Measurements from ENCODE around the gene CACNA1C.
A peak's percentile ranks its signal among the peaks of the same experiment; 100 is the strongest.

The CACNA1C gene

GRCh38 chr12:2351161-2351560 is 298.4 kb downstream of the CACNA1C start:
- no peak for DNase-seq

DNA sequence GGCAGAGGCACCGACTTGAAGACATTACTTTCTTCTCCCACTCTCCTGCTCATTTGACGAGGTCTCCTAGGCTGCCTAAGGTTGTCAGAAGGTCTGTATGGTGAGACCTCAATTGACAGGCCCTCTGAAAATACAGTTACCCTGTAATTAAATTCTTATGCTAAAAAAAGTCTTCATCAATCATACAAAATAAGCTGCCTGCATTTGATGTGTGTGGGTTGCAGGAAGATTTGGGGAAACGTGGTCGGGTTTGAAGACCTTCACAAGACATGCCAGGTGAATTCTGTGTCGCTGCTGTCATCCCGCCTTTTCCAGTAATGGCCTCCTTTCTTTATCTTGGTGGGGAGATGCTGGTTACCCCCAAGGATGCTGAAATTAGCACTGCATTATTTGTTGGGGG is 299.4 kb downstream of the CACNA1C start:
- no peak for DNase-seq

- DNase-seq = no peak
These were observed 300.5 kb downstream of the CACNA1C start for GRCh38 chr12:2353281-2353680.

GRCh38 chr12:2353691-2354090 is 300.9 kb downstream of the CACNA1C start:
- no peak for DNase-seq

GRCh38 chr12:2354151-2354991 is 301.6 kb downstream of the CACNA1C start:
- no peak for DNase-seq

GRCh38 chr12:2355198-2355597 is 302.4 kb downstream of the CACNA1C start:
- no peak for DNase-seq

DNA sequence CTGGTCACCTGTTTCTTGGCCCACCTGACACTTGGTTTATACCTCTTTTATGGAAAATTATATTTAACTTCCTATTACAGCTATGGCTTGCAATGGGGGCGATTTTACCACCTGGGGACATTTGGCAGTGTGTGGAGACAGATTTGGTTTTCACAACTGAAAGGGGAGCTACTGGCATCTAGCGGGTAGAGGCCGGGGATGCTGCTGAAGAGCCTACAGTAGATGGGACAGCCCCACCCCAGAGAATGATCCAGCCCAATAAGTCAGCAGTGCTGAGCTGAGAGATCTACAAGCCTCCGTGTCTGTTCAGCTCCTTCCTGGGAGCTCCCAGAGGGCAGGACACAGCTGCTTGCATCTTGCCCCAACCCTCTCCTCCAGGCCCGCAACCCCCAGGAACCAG is 302.8 kb downstream of the CACNA1C start:
- DNase-seq = no peak

GRCh38 chr12:2356601-2357125 is 303.9 kb downstream of the CACNA1C start:
- no peak for DNase-seq

DNA sequence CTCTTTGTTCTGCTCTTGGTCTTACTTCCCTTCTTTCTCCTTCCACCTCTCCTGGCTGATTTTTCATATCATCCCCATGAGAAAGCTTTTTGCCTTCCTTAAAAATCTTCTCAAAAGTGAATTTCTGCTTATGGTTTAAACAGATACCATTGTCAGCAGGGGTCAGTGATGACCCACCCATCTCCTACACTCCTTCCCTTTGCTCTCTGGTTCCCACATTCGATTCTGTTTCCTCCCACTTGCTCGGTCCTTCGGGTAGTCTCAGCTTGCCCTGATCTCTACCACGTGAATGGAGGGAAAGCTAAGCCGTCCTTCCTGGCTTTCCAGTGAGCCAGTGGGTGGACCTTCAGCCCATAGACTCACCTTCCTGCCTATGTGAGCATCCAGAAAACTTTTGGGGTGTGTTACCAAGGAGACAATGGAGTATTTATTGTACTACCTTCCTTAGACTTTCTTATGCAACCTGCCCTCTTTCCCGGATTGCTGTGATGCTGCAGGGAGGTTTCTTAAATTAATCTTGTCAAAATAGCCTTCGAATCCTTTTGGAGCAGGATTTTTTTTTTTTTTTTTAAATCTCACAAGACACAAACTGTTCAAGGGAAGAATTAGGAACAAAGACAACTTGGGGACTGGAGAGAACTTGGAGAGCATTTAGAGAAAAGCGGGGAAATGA is 306.3 kb downstream of the CACNA1C start:
- no peak for DNase-seq

- no peak for DNase-seq
These were observed 307.2 kb downstream of the CACNA1C start for GRCh38 chr12:2359725-2360629.

- DNase-seq = no peak
These were observed 307.9 kb downstream of the CACNA1C start for GRCh38 chr12:2360630-2361170.

- no peak for DNase-seq
These were observed 311.2 kb downstream of the CACNA1C start for GRCh38 chr12:2363836-2364609.

- no peak for DNase-seq
These were observed 311.9 kb downstream of the CACNA1C start for GRCh38 chr12:2364631-2365051.

GRCh38 chr12:2366711-2367110 is 313.9 kb downstream of the CACNA1C start:
- no peak for DNase-seq

DNA sequence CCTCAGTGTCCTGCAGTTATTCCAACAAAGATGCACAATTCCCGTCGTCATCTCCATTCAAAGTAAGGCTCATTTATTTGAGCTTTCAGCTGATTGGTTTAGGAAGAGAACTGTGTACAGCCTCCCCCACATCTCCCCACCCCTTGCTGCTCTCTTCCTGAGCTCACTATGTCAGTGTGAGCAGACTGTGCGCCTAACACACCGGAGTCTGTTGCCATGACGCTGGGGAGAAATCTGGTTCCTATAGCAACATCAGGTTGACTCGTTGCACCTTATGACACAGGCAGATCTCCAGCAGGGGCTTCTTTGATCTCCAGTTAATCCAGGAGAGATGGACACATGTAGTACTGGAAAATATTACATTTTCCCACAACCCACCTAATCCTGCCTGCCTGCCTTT is 319.4 kb downstream of the CACNA1C start:
- no peak for DNase-seq

GRCh38 chr12:2372735-2373134 is 319.9 kb downstream of the CACNA1C start:
- DNase-seq = no peak

DNA sequence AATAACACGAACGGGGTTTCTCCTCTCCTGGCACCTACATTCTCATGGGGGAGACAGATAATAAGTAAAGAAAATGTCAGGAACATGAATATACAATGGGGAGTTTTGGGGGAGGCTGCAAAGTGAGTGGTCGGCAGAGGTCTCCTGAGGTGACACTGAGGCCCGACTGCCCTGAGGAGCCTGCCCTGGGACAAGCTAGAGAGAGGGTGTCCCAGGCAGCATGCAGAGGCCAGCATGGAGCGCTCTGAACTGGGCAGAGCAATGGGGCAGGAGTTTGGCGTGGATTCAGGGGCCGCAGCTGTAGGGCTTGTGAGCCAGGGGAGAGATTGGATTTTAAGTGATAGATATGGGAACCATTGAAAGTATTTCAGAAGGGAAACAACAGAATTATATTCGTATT is 320.5 kb downstream of the CACNA1C start:
- no peak for DNase-seq

DNA sequence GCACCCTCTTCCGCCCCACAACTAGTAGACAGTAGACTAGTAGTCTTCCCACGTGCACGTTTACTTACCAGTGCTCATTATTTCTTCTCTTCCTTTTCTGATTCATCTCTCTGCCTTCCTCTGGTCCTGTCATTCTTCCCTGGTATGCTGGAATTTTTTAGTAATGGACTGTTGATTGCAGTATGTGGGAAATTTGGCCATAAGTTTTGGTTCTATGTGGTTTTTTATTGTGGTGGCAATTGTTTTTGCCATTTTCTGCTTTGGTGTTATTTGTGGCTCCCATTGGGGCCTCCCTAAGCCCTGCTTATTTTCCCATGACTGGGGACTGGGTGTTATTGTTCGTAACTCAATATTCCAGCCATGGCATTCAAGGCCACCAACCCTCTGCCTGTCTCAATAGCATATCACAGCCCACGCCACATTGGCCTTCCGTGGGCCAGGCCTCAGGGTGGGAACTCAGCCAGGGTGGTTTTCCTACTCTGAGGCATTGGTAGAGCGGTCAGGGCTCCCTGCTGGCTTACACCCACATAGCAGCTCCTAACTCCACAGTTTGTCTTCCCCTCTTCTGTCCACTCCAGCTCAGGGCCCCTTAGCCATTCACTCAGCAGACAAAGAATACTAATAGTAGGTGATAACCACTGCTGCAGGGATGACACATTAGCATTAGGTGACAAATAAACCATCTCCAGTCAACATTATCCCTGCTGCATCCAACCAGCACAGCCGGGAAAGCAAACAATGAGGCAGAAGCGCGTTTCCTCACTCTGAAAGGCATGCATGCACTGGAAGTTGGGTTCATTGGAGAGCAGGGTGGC is 321.5 kb downstream of the CACNA1C start:
- DNase-seq = no peak

GRCh38 chr12:2375871-2376270 is 323.1 kb downstream of the CACNA1C start:
- DNase-seq = no peak

DNA sequence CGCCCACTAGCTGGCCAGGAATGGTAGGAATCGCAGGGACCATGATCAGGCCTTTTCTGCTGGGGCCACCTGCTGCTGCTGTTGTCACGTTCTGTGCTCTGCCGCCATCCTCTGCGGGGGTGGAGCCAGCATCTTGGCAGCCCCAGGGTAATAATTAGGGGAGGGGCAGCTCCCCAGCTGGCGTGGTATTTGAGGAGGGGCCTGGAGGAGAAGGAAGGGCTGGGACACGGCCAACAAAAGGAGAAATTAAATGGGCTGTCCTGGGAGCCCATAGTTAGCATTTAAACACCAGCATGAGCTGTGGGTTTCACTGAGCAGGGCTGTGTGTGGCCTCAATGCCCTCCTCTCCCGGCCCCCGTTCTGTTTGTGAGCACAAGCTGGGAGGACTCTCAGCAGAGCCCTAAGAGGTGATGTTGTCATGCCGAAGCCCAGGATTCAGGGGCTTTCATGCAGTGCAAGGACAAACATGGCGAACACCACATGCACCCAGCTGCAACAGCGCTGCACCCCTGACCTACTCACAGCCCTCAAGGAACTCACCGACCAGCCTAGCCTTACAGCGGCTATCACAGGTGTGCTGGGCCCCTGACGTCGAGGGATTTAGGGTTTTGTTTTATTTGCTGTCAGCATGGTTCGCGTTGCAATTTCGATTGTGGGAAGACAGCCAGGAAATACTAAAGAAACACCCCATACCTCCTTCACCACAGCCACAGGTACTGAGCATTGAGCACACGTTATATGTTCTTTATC is 324.3 kb downstream of the CACNA1C start:
- DNase-seq = peak; percentile 49

Data from NCI-H2171 (cell line).